ENCODE measurements around the gene RAB3D.

DNA sequence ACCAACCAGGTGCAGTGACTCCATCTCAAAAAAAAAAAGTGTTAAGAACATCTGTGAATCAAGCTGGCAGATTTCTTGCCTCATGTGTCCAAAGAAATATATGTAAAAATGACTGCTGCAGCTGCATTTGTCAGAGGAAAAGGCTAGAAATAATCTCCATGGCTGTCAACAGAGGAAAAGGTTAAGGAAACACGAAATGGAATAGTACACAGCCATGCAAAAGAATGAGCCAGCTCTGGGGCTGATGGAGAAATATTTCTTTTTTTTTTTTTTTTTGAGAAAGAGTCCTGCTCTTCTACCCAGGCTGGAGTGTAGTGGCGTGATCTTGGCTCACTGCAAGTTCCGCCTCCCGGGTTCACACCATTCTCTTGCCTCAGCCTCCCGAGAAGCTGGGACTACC, 6.6 kb downstream of the RAB3D start:
- no peak for TF ChIP-seq ZNF274 (IDR thresholded peaks at IDR 0.05; ENCODE audit: low read depth, low read length)
- no peak for TF ChIP-seq YY1 (IDR thresholded peaks at IDR 0.05; ENCODE audit: insufficient read depth, insufficient read length)
- no peak for TF ChIP-seq SUZ12 (IDR thresholded peaks at IDR 0.05; ENCODE audit: extremely low read depth, insufficient read depth, insufficient read length)

Measured in NT2/D1 (cell line).